Upper lobe of left lung (tissue), 6 donors: Measurements from ENCODE around the gene SPTBN1. TPM values are rescaled to one million over a fixed set of nuclear protein-coding genes. Genes with fewer than 3 reads are reported as not detected.

Source experiments
- ATAC-seq, 2 donors: fragments of 200-7000 bp; cut with Tn5 transposase; one replicate each; pipeline ENCODE4 v1.9.1; 2022; ENCODE audit warnings: mild to moderate bottlenecking in 2 of 2, moderate library complexity in 2 of 2; ENCODE audit not compliant: low FRiP score in 2 of 2
- DNase-seq, 2 donors: peaks; one replicate each; pipeline ENCODE4 v3.0.0-alpha.2; 2019 to 2020
- H3K27ac ChIP-seq, 4 donors: fragments of 200-600 bp; sonication (generic); one replicate each; pipeline ENCODE4 v1.5.1; 2016 to 2019
- H3K27me3 ChIP-seq, 4 donors: fragments of 200-600 bp; sonication (generic); one replicate each; pipeline ENCODE4 v1.5.1; 2017 to 2019
- H3K36me3 ChIP-seq, 4 donors: fragments of 200-600 bp; sonication (generic); one replicate each; pipeline ENCODE4 v1.5.1; 2016 to 2019
- H3K4me1 ChIP-seq, 4 donors: fragments of 200-600 bp; sonication (generic); one replicate each; pipeline ENCODE4 v1.5.1; 2018 to 2019
- H3K4me3 ChIP-seq, 4 donors: fragments of 200-600 bp; sonication (generic); one replicate each; pipeline ENCODE4 v1.5.1; 2017 to 2019; ENCODE audit warnings: mild to moderate bottlenecking in 2 of 4, moderate library complexity in 1 of 4
- H3K9me3 ChIP-seq, 4 donors: fragments of 200-600 bp; sonication (generic); one replicate each; pipeline ENCODE4 v1.5.1; 2018 to 2019
- CTCF ChIP-seq, 6 experiments: fragments of 450-650 bp in 4 of 6; fragments of 200-600 bp in 2 of 6; sonication (generic) in 2 of 6; IDR thresholded peaks; one replicate each; pipeline ENCODE4 v1.5.1; 2016 to 2019; ENCODE audit warnings: antibody characterized with exemption in 6 of 6
- EP300 ChIP-seq, 4 donors: sonication (generic); formaldehyde crosslinking; IDR thresholded peaks; one replicate each; pipeline ENCODE4 v1.5.1; 2017; ENCODE audit warnings: antibody characterized with exemption in 4 of 4, control low read depth in 2 of 4
- POLR2A ChIP-seq, 4 donors: fragments of 450-650 bp; IDR thresholded peaks; one replicate each; pipeline ENCODE4 v1.5.1; 2016 to 2017; ENCODE audit warnings: antibody characterized with exemption in 4 of 4, mild to moderate bottlenecking in 2 of 4
- POLR2AphosphoS5 ChIP-seq, 2 donors: sonication (generic); formaldehyde crosslinking; IDR thresholded peaks; one replicate each; pipeline ENCODE4 v1.5.1; 2017; ENCODE audit warnings: antibody characterized with exemption in 2 of 2
- WGBS, 2 donors: methylation state at CpG; one replicate each; pipeline ENCODE4 v1.1.5; 2017 to 2018; 5-methylcytosine and 5-hydroxymethylcytosine counted together
- total RNA-seq, 6 donors: library from RNA; depleted of rRNA in 4 of 6; stranded (reverse); fragments of >200 nt in 4 of 6; gene quantifications; one replicate each; pipeline versions ENCODE4 v1.1.0 to v1.2.1, GENCODE V29; 2016 to 2021
- donor health status: DM: no; HTN: no; CAD: no; lungs with moderate emphysema.
- donor health status: DM: no; HTN: yes; CAD: no; lungs with severe emphysema.

The SPTBN1 gene
- total RNA-seq, 6 donors from 2014 or later: 449 to 911 (median 654) TPM

- TF ChIP-seq POLR2AphosphoS5 (IDR thresholded peaks at IDR 0.05): no peak
- no peak for TF ChIP-seq POLR2A (IDR thresholded peaks at IDR 0.05)
- no peak for TF ChIP-seq EP300 (IDR thresholded peaks at IDR 0.05)
- DNase-seq: no peak
- no peaks in the 10 kb centered on the region for H3K36me3 ChIP-seq
- no peaks in the 10 kb centered on the region for H3K9me3 ChIP-seq
- WGBS, 2 donors: 47 to 65% methylated on average over 2 of the region's 2 CpGs
- no peak overlapping the region for H3K27ac ChIP-seq
- H3K27me3 ChIP-seq: no peaks in the 10 kb centered on the region
- no peak for ATAC-seq
- H3K4me3 ChIP-seq: no peak overlapping the region
- peaks cover 3 to 5% (median 4%) of the 10 kb centered on the region in 4 donors for H3K4me1 ChIP-seq
Observed at GRCh38 chr2:54683596-54683995, 227.5 kb downstream of the SPTBN1 start.

GRCh38 chr2:54685263-54685775, 229.2 kb downstream of the SPTBN1 start:
- DNase-seq (no peak), ATAC-seq (no peak)
- no peak overlapping the region for H3K4me3 ChIP-seq
- 71 to 76% methylated on average over 4 of the region's 4 CpGs for WGBS, 2 donors
- H3K9me3 ChIP-seq: no peaks in the 10 kb centered on the region
- H3K27ac ChIP-seq: no peak overlapping the region
- no peaks in the 10 kb centered on the region for H3K36me3 ChIP-seq
- TF ChIP-seq POLR2A (IDR thresholded peaks at IDR 0.05) (no peak), POLR2AphosphoS5 (IDR thresholded peaks at IDR 0.05) (no peak), CTCF (IDR thresholded peaks at IDR 0.05) (peak in 1 of 6 experiments; percentile 8), EP300 (IDR thresholded peaks at IDR 0.05) (peak in 1 of 4 donors; percentile 13)
- H3K4me1 ChIP-seq: peaks cover 3 to 5% (median 4%) of the 10 kb centered on the region in 4 donors
- H3K27me3 ChIP-seq: no peaks in the 10 kb centered on the region

DNA sequence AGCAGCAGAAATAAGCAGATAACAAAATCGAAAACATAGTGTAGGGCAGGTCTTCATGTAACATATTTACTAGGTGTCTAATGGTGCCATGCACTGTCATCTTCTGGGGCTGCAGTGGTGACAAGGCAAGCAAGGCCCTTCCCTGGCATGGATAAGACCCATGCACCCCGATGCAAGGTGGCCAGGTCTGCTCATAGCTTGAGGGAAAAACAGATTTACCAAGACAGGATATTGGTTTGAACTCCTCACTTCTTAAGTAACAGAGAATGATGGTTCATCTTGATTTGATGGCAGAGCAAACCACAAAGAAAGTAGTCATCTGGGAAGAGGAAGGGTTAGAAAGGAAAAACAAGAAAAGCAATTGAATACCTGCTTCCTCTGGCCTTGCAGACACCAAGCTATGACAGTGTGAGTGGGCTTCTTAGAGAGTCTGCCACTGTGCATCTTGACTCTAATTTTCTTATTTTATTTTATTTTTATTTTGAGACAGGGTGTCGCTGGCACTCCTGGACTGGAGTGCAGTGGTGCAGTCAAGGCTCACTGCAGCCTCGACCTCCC, 231.5 kb downstream of the SPTBN1 start:
- Histone ChIP-seq H3K9me3 (no peaks in the 10 kb centered on the region), H3K27ac (no peak overlapping the region), H3K4me3 (no peak overlapping the region), H3K36me3 (no peaks in the 10 kb centered on the region), H3K4me1 (peaks cover 0 to 5% (median 3%) of the 10 kb centered on the region in 4 donors), H3K27me3 (no peaks in the 10 kb centered on the region)
- TF ChIP-seq CTCF (IDR thresholded peaks at IDR 0.05) (no peak), POLR2A (IDR thresholded peaks at IDR 0.05) (no peak), EP300 (IDR thresholded peaks at IDR 0.05) (no peak), POLR2AphosphoS5 (IDR thresholded peaks at IDR 0.05) (no peak)
- 69 to 75% methylated on average over 4 of the region's 4 CpGs for WGBS, 2 donors
- no peak for DNase-seq
- no peak for ATAC-seq

DNA sequence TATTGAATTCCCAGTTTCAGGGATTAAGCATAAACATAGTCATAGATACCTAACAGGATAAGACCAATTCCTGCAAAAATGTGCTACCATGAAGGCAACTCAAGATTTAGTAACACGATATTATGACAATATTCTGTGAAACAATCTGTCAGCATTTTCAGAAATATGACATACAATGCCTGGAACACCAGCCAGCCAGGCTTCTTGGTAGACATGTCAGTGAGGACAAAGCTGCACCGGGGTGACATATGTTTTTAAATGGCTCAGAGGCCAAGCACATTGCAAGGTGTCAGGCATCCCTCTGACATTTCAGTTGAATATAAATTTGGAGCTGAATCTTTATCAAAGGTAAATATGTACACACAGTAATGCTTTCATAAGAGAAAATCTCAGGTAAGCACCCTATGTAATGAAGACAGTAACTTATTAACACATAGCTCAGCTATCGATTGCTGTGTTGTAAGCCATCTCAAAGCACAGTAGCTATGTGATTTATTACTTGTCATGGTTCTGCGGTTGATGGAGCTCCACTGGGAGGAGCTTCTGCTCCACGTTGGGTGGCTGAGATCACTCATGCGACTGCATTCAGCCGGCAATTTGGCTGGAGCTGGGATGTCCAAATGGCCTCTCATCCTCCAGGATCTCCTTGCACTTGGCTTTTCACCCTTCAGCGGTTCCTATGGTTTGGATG, 235.5 kb downstream of the SPTBN1 start:
- Histone ChIP-seq H3K4me1 (peaks cover 0 to 13% (median 4%) of the 10 kb centered on the region in 4 donors), H3K27me3 (no peaks in the 10 kb centered on the region), H3K4me3 (no peak overlapping the region), H3K27ac (no peak overlapping the region), H3K9me3 (no peaks in the 10 kb centered on the region), H3K36me3 (no peaks in the 10 kb centered on the region)
- TF ChIP-seq POLR2AphosphoS5 (IDR thresholded peaks at IDR 0.05) (no peak), CTCF (IDR thresholded peaks at IDR 0.05) (no peak), POLR2A (IDR thresholded peaks at IDR 0.05) (no peak), EP300 (IDR thresholded peaks at IDR 0.05) (no peak)
- DNase-seq (no peak), ATAC-seq (no peak)
- 68 to 82% methylated on average over 5 to 8 of the region's 8 CpGs for WGBS, 2 donors

GRCh38 chr2:54692556-54692955, 236.4 kb downstream of the SPTBN1 start:
- no peaks in the 10 kb centered on the region for H3K36me3 ChIP-seq
- no peak overlapping the region for H3K27ac ChIP-seq
- ATAC-seq (no peak), DNase-seq (no peak)
- peaks cover 0 to 13% (median 4%) of the 10 kb centered on the region in 4 donors for H3K4me1 ChIP-seq
- H3K27me3 ChIP-seq: no peaks in the 10 kb centered on the region
- TF ChIP-seq CTCF (IDR thresholded peaks at IDR 0.05) (no peak), POLR2AphosphoS5 (IDR thresholded peaks at IDR 0.05) (no peak), EP300 (IDR thresholded peaks at IDR 0.05) (no peak), POLR2A (IDR thresholded peaks at IDR 0.05) (no peak)
- no peak overlapping the region for H3K4me3 ChIP-seq
- no peaks in the 10 kb centered on the region for H3K9me3 ChIP-seq
